ENCODE measurements around the gene S100A3. TPM values are rescaled to one million over a fixed set of nuclear protein-coding genes. Genes with fewer than 3 reads are reported as not detected.

The S100A3 gene
- total RNA-seq, result 4.6 and 9.0 TPM in 2 replicates

DNA sequence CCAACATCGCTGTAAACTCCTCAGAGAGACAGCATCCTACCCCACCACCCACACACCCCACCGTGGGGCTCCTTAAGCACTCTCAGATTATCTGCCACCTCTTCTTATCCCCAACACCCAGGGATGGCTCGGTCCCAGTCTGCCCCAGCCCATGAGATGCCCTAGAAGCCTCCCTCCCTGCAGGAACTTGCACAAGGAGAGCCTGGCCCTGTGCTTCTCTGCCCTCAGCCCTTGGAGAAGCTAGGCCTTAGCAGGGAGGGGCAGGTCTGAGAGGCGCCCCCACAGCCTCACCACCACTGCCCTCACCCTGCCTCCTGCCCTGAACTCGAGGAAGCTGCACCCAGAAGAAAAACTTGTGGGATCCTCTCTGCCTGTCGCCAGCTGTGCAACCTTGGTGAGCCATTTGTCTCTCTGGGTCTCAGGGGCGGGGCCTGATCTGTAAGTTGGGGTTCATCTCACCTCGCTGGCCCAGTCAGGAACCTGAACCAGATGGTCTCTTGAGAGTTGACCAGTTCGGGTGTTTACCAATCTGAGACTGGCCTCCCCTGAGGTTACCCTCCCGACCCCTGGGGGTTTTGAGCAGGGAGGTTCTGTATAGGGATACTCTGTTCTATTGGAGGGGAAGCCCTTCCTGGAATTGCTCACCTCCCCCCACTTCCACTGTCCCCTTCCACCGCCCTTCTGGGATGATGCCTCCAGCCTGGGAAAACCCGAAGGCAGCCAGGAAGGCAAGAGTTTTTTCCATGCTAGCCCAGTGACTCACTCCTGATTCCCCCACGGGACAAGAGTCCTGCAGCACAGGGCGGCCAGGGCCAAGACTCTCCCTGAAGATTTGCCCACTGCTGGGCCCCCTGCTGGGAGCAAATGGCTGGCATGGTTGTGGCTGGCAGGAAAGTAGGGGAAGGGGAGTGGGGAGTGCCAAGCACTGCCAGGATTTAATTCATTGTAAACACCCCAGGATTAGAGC lies at the start of gene S100A3:
S100A3 (minus strand) TSS at position 537 of the 967 bp plus-strand sequence. CDS start 773 bp downstream, outside the sequence.

DNA sequence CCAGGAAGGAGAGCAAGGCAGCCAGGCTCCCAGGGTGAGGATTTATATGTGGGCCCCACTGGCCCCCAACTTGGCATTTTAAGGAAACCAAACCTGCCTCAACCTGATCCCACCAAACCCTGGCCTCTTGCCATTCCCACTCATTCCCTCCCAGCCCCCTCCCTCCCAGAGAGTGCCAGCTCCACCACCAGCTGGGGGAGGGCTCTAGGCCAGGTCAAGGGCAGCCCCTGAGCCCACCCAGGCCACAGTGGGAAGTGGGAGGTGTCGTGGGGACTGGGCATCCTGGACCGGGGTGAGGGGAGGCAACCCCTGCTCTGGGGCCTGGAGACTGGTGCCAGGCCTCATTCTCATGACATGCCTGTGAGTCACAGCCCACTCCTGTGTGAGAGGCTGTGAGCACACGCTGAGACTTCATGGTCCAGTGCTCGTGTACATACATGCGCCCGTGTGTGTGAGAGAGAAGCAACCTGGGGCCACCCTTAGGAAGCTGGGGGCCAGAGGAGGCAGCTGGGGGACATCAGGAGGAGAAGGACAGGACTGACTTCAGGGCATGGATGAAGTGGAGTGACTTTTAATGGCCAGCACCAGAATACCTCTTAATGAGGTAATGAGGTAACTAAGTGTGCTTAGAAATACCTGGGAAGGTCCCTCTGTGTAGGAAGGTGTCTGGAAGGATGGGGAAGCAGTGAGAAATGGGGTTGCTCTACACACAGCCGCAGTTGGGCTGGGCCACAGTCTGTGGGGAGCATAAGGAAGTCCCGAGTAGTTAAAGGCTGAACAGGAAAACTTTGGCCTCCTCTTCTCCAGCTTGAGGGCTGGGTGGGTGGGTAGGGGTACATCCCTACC lies 16.7 kb upstream of the S100A3 start, which contains the start of gene S100A2:
S100A2 (minus strand) TSS at position 316 of the 846 bp plus-strand sequence. CDS start 1,967 bp downstream, outside the sequence.

DNA sequence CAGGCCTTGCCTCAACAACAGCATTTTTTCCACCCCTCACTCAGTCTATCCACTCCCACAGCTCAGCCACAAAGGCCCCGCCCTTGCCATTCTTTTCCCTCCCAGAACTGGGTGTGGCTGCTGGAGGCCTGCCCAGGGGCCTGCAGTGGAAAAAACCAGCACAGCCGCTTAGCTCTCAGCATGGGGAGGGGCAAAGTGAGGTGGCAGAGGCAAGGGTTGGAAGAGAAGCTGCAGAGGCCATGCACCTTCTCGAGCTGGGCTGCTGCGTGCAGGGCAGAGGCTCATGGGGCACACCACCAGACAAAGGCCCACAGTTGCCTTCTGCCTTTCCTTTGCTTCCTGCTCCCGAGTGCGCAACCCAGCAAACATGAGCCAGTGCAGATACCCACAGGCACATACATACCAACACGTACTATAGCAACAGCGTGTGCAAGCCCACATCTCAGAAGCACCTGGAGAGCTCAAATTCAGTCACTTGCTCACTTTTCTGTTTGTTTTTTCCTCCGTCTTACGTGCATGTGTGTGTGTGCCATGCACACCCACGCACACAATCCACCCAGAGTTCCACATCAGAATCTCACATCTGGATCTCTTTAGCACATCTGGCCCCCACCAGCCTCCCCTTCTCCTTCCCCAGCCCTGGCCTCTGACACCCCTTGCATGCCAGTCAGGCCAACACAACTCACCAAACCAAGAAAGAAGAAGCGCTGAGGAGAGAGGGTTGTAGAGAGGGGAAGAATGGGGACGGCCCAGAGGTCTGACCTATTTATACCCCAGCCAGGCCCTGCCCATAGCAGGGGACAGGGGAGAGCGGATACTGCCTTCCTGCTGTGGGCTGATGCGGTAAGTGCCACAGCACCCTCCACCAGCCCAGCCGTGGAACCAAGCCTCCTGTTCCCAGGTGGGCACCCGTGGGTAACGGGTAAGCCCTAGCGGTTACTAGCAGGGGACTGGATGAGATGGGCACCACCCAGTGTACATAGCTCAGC lies 3.7 kb downstream of the S100A3 start, which contains the start of gene S100A4:
S100A4 (minus strand) TSS at position 740 of the 989 bp plus-strand sequence. CDS start 1,012 bp downstream, outside the sequence.

DNA sequence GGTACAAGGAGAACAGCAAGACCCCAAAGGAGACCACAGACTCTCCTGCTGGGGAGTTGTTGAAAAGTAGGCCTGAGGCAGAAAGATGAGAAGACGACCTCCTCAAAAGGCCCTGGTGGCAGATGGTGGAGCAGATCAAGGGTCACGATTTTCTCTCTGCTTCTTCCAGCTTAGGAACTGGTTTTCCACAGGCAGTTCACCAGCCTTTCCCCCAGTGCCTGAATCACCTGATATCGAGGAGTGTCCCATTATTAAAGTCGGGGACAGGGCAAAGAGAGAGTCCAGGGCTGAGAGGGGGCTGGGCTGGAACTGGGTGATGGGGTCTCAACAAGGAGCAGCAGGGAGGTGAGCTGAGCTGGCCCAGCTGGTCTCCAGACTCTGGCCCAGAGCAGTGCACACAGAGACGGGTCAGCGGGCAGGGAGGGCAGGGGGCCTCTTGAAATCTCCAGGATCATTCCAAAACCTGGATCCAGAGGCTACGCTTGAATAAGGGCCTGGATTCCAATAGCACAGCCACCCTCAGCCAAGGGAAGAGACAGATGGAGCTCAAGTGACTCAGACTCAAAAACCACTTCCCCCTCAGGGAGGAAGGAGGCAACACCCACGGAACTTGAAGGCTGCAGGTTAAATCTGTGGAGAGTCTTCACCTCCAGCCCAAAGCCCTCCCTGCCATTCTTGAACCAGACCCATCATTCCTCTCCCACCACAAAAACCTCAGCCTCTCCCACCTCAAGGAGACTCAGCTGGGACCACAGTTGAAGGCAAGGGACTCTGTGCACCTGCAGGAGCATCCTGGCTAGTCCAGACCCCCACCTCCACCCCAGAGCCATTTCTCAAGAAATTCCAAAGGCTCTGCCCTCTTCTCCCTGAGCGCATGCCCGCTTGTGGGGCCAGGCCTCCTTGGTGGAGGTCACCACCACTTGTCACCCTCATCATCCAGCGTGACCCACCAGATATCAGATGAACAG lies 8.4 kb downstream of the S100A3 start, which contains the start of gene S100A5:
S100A5 (minus strand) TSS at position 541 of the 968 bp plus-strand sequence. CDS start 743 bp downstream, outside the sequence.

DNA sequence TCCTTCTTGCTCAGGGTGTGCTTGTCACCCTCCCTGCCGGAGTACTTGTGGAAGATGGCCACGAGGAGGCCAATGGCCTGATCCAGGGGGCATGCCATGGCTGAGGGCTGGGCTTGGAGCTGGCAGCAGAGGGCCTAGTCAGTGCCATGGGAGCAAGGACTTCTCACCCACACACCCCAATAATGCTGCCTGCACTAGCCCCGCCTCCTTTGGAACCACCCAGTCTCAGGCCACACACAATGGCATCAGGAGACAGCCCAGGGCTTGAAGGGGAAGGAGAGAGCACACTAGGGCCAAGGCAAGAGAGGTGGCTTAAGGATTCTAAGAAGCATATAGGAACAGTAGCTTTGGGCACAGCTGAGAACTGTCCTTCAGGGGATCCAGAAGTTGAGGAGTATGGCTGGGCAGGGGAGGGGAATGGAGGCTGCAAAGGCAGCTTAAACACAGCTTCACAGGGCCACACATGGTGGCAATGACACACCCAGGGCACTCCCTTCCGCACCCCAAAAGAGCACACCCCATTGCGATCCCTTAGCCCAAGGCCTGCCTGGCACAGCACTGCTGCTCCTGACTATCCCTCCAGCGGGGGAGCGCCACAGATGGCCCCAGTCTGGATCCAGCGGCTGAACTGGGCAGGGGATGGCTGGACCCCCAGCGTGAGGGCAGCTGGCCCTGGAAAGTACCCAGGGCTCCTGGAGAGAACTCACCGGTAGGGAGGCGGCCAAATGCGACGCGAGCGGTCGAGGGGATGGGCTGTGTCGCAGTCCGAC lies 13.6 kb downstream of the S100A3 start, which contains the start of gene S100A6:
S100A6 (minus strand) TSS at position 750 of the 770 bp plus-strand sequence; CDS start at position 98, 652 bp downstream.

Other genes with a start within 250 kb of the S100A3 start
- 2.5 and 6.0 TPM in 2 replicates for gene PGLYRP3, start 236.3 kb downstream of the S100A3 start, total RNA-seq
- 3.5 and 10.7 TPM in 2 replicates for gene PGLYRP4, start 200.4 kb downstream of the S100A3 start, total RNA-seq
- 4,961 and 5,057 TPM in 2 replicates for gene S100A9, start 191.4 kb downstream of the S100A3 start, total RNA-seq
- gene S100A12, start 173.6 kb downstream of the S100A3 start, total RNA-seq, result 4.7 and 5.3 TPM in 2 replicates
- 1,254 and 1,417 TPM in 2 replicates for gene S100A8, start 158.2 kb downstream of the S100A3 start, total RNA-seq
- not detected in 2 replicates for gene S100A7A, start 132.7 kb downstream of the S100A3 start, total RNA-seq
- 0.42 and 3.5 TPM in 2 replicates for gene S100A7, start 88.6 kb downstream of the S100A3 start, total RNA-seq
- gene S100A6, start 13.3 kb downstream of the S100A3 start, total RNA-seq, result 2,657 and 2,815 TPM in 2 replicates
- gene S100A5, start 8.3 kb downstream of the S100A3 start, total RNA-seq, result 0.49 TPM in 1 of 2 replicates, not detected in the other
- 45.3 and 57.0 TPM in 2 replicates for gene S100A4, start 3.5 kb downstream of the S100A3 start, total RNA-seq
- gene S100A2, start 16.6 kb upstream of the S100A3 start, total RNA-seq, result 5,324 and 7,203 TPM in 2 replicates
- gene S100A16, start 63.9 kb upstream of the S100A3 start, total RNA-seq, result 1,881 and 1,940 TPM in 2 replicates
- 1,909 and 2,185 TPM in 2 replicates for gene S100A14, start 67.1 kb upstream of the S100A3 start, total RNA-seq
- 124 and 160 TPM in 2 replicates for gene S100A13, start 78.2 kb upstream of the S100A3 start, total RNA-seq
- not detected in 2 replicates for gene S100A1, start 79.2 kb upstream of the S100A3 start, total RNA-seq
- 43.7 and 46.6 TPM in 2 replicates for gene CHTOP, start 84.8 kb upstream of the S100A3 start, total RNA-seq
- 56.8 and 62.6 TPM in 2 replicates for gene SNAPIN, start 109.4 kb upstream of the S100A3 start, total RNA-seq
- 208 and 209 TPM in 2 replicates for gene ILF2, start 121.7 kb upstream of the S100A3 start, total RNA-seq
- not detected in 2 replicates for gene NPR1, start 129.4 kb upstream of the S100A3 start, total RNA-seq
- gene INTS3, start 178.8 kb upstream of the S100A3 start, total RNA-seq, result 22.5 and 25.0 TPM in 2 replicates
- 11.3 and 19.6 TPM in 2 replicates for gene SLC27A3, start 226.1 kb upstream of the S100A3 start, total RNA-seq

Measured in airway epithelial cell (primary cell).